ENCODE results near the gene HLA-G.
"Not testable (repeated sequence)": the region's sequence is repeated elsewhere in the genome, so short reads cannot be mapped to it uniquely, and the experiment has no call there.

Gene HLA-G

DNA sequence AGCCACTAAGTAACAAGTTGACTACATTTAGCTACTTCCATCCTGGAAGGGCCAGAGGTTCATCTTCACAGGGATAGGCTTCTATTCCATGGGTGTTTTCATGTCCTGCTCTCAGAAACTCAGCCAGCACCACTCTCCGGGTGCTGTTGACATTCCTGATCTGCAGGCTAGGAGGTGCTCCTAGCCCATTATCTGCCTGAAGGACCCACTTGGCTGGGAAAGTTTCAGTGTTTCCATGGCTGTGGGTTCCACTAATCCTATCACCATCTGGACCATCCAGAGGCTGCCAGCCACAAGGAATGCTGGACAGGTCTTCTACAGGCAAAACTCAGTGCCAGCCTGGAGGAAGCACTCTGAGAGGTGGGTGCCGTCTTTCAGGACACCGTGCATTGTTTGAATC lies 45.2 kb downstream of the HLA-G start:
- in situ Hi-C loops (cut with HindIII; ENCODE audit: low sequenced_read_pairs) = no loop called here
- no peak for DNase-seq (ENCODE audit: low read depth)
- no peak overlapping the region for H3K4me3 ChIP-seq (ENCODE audit: low read depth, low read length)
- TF ChIP-seq CTCF (IDR thresholded peaks at IDR 0.05; ENCODE audit: low read depth, low read length, missing control alignments) = no peak

GRCh38 chr6:29875257-29875656 lies 47.6 kb downstream of the HLA-G start:
- TF ChIP-seq CTCF (IDR thresholded peaks at IDR 0.05; ENCODE audit: low read depth, low read length, missing control alignments) = no peak
- DNase-seq (ENCODE audit: low read depth) = no peak
- in situ Hi-C loops (cut with HindIII; ENCODE audit: low sequenced_read_pairs) = no loop called here
- H3K4me3 ChIP-seq (ENCODE audit: low read depth, low read length) = no peak overlapping the region

- H3K4me3 ChIP-seq (ENCODE audit: low read depth, low read length); in situ Hi-C loops (cut with HindIII; ENCODE audit: low sequenced_read_pairs); DNase-seq (ENCODE audit: low read depth): not testable (repeated sequence)
Observed at GRCh38 chr6:29875734-29876133, 48.1 kb downstream of the HLA-G start.

Measured in astrocyte of the cerebellum (primary cell).